Measurements from ENCODE around the gene ST7L. TPM values are rescaled to one million over a fixed set of nuclear protein-coding genes. Genes with fewer than 3 reads are reported as not detected.

Gene ST7L
- polyA plus RNA-seq, 4 donors, result 6.3 to 17.0 (median 13.5) TPM

DNA sequence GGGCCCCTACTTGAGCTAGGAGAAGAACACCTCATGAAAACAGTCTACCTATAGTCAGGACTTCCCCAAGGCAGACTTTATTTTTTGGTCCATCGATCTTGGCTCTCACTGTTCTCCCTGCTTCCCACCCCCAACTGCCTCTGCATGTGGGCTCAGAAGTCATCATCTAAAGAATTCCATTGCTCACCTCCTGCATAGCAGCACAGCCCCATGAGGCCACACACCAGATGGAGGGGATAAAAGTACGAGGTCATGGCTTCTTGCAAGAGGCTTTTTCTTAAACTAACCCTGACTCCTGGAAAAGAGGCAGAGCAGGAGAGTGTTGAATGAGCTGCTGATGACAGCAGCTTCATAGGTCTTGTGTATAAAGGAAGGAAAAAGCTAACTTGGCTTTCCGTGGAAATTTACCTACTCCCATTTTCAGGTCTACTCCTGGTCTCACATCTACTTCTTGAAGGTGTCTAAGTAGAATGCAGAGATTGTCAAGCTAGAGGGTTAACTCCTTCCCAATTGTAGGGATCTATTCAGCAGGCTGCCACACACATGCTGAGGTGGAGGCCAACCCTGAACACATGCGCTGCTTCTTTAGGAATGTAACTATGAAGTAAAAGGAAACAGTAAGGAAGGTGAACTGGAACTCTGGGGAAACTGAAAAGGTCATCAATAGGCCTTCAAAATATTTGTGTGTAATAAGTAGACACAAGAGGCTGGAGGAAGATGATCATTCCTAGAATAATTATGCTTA, 91.5 kb downstream of the ST7L start:
- Histone ChIP-seq H3K9me3 (ENCODE audit: control insufficient read depth in 2 of 2, insufficient read depth in 1 of 2, low read depth in 1 of 2, low read length in 1 of 2) (no peaks in the 10 kb centered on the region), H3K27me3 (ENCODE audit: control insufficient read depth in 3 of 3, insufficient read depth in 3 of 3, low read length in 3 of 3) (no peaks in the 10 kb centered on the region), H3K27ac (ENCODE audit: low read depth in 1 of 3, low read length in 2 of 3) (no peak overlapping the region), H3K36me3 (ENCODE audit: control insufficient read depth in 3 of 3, insufficient read depth in 2 of 3, low read depth in 1 of 3, low read length in 3 of 3) (peaks cover 0 to 22% (median 4%) of the 10 kb centered on the region in 3 donors), H3K4me3 (ENCODE audit: low read depth in 1 of 3, low read length in 3 of 3) (no peak overlapping the region), H3K4me1 (ENCODE audit: control insufficient read depth in 3 of 3, insufficient read depth in 2 of 3, low read depth in 1 of 3, low read length in 2 of 3) (no peaks in the 10 kb centered on the region)
- FAIRE-seq, result no peak
- 83 to 92% (median 90%) methylated on average over 4 of the region's 4 CpGs for WGBS, 3 donors
- no peak for DNase-seq

DNA sequence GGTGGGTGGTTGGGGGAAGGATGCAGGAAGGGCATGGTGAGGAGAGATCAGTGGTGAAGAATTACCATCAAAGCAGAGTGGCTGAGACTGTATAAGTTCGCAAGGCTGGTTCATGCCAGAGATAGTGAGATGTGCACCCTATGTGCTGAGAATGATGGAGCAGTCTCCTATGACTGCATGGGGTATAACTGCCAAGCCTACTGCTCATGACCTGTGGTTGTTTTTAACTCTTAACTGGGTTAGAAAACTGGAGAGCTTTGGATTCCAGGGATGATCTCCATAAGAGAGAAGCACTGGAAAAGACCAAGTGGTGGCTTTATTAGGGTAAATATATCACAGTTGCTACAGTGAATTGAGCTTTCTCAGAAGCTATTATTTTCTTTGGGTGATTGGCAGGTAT, 94.0 kb downstream of the ST7L start:
- H3K9me3 ChIP-seq (ENCODE audit: control insufficient read depth in 2 of 2, insufficient read depth in 1 of 2, low read depth in 1 of 2, low read length in 1 of 2), result no peaks in the 10 kb centered on the region
- no peak for DNase-seq
- H3K27ac ChIP-seq (ENCODE audit: low read depth in 1 of 3, low read length in 2 of 3), result no peak overlapping the region
- no peaks in the 10 kb centered on the region for H3K4me1 ChIP-seq (ENCODE audit: control insufficient read depth in 3 of 3, insufficient read depth in 2 of 3, low read depth in 1 of 3, low read length in 2 of 3)
- peaks cover 0 to 31% (median 2%) of the 10 kb centered on the region in 3 donors for H3K36me3 ChIP-seq (ENCODE audit: control insufficient read depth in 3 of 3, insufficient read depth in 2 of 3, low read depth in 1 of 3, low read length in 3 of 3)
- no peak for FAIRE-seq
- H3K27me3 ChIP-seq (ENCODE audit: control insufficient read depth in 3 of 3, insufficient read depth in 3 of 3, low read length in 3 of 3), result no peaks in the 10 kb centered on the region
- H3K4me3 ChIP-seq (ENCODE audit: low read depth in 1 of 3, low read length in 3 of 3), result no peak overlapping the region
- WGBS, 3 donors, result 94 to 97% (median 95%) methylated on average over 1 of the region's 1 CpG

- 77 to 89% (median 89%) methylated on average over 8 of the region's 8 CpGs for WGBS, 3 donors
- no peaks in the 10 kb centered on the region for H3K4me1 ChIP-seq (ENCODE audit: control insufficient read depth in 3 of 3, insufficient read depth in 2 of 3, low read depth in 1 of 3, low read length in 2 of 3)
- FAIRE-seq, result no peak
- H3K27me3 ChIP-seq (ENCODE audit: control insufficient read depth in 3 of 3, insufficient read depth in 3 of 3, low read length in 3 of 3), result no peaks in the 10 kb centered on the region
- no peaks in the 10 kb centered on the region for H3K9me3 ChIP-seq (ENCODE audit: control insufficient read depth in 2 of 2, insufficient read depth in 1 of 2, low read depth in 1 of 2, low read length in 1 of 2)
- DNase-seq, result no peak
- H3K36me3 ChIP-seq (ENCODE audit: control insufficient read depth in 3 of 3, insufficient read depth in 2 of 3, low read depth in 1 of 3, low read length in 3 of 3), result peaks cover 0 to 33% (median 0%) of the 10 kb centered on the region in 3 donors
- H3K27ac ChIP-seq (ENCODE audit: low read depth in 1 of 3, low read length in 2 of 3), result no peak overlapping the region
- no peak overlapping the region for H3K4me3 ChIP-seq (ENCODE audit: low read depth in 1 of 3, low read length in 3 of 3)
Measured at GRCh38 chr1:112524251-112524650, 94.7 kb downstream of the ST7L start.

- Histone ChIP-seq H3K4me3 (ENCODE audit: low read depth in 1 of 3, low read length in 3 of 3) (no peak overlapping the region), H3K27ac (ENCODE audit: low read depth in 1 of 3, low read length in 2 of 3) (no peak overlapping the region), H3K27me3 (ENCODE audit: control insufficient read depth in 3 of 3, insufficient read depth in 3 of 3, low read length in 3 of 3) (no peaks in the 10 kb centered on the region), H3K4me1 (ENCODE audit: control insufficient read depth in 3 of 3, insufficient read depth in 2 of 3, low read depth in 1 of 3, low read length in 2 of 3) (peaks cover 0 to 6% (median 0%) of the 10 kb centered on the region in 3 donors), H3K9me3 (ENCODE audit: control insufficient read depth in 2 of 2, insufficient read depth in 1 of 2, low read depth in 1 of 2, low read length in 1 of 2) (no peaks in the 10 kb centered on the region), H3K36me3 (ENCODE audit: control insufficient read depth in 3 of 3, insufficient read depth in 2 of 3, low read depth in 1 of 3, low read length in 3 of 3) (peaks cover 0 to 33% (median 0%) of the 10 kb centered on the region in 3 donors)
- WGBS, 3 donors, result 85 to 96% (median 93%) methylated on average over 1 of the region's 1 CpG
- FAIRE-seq, result no peak
- no peak for DNase-seq
Measured at GRCh38 chr1:112522621-112523020, 96.3 kb downstream of the ST7L start.

DNA sequence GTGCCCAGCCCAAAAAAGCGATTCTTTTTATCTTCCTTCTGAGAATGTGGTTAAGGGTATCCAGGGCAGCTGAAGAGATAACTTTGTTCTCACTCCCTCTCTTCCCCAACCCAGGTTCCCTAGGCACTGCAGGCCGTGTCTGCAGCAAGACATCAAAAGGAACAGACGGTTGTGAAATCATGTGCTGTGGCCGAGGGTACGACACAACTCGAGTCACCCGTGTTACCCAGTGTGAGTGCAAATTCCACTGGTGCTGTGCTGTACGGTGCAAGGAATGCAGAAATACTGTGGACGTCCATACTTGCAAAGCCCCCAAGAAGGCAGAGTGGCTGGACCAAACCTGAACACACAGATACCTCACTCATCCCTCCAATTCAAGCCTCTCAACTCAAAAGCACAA, 98.8 kb downstream of the ST7L start:
- H3K9me3 ChIP-seq (ENCODE audit: control insufficient read depth in 2 of 2, insufficient read depth in 1 of 2, low read depth in 1 of 2, low read length in 1 of 2), result no peaks in the 10 kb centered on the region
- H3K4me3 ChIP-seq (ENCODE audit: low read depth in 1 of 3, low read length in 3 of 3), result no peak overlapping the region
- DNase-seq (no peak), FAIRE-seq (no peak)
- no peak overlapping the region for H3K27ac ChIP-seq (ENCODE audit: low read depth in 1 of 3, low read length in 2 of 3)
- peaks cover 0 to under 1% (median 0%) of the 10 kb centered on the region in 3 donors for H3K27me3 ChIP-seq (ENCODE audit: control insufficient read depth in 3 of 3, insufficient read depth in 3 of 3, low read length in 3 of 3)
- peaks cover 0 to 30% (median 0%) of the 10 kb centered on the region in 3 donors for H3K36me3 ChIP-seq (ENCODE audit: control insufficient read depth in 3 of 3, insufficient read depth in 2 of 3, low read depth in 1 of 3, low read length in 3 of 3)
- H3K4me1 ChIP-seq (ENCODE audit: control insufficient read depth in 3 of 3, insufficient read depth in 2 of 3, low read depth in 1 of 3, low read length in 2 of 3), result peaks cover 0 to 6% (median 0%) of the 10 kb centered on the region in 3 donors
- WGBS, 3 donors, result 84 to 90% (median 89%) methylated on average over 9 of the region's 9 CpGs

DNA sequence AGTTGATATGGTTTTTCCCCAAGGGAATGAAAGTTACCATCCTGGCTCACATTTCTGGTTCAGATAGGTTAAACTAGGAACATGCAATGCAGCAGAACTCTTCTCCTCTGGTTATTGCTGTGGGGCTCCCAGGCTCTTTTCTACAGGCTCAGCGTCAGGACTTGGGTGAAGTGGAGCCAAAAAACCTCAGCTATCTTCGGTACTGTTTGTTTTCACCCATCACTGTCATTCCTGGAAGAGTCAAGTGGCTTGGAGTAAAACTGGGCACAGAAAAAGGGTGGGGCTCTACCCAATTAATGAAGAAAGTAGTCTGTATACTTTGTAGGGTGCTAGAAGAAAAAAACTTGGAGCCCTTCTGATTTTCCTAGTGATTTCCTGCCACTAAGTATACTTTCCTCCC, 100.8 kb downstream of the ST7L start:
- no peak overlapping the region for H3K27ac ChIP-seq (ENCODE audit: low read depth in 1 of 3, low read length in 2 of 3)
- no peak for FAIRE-seq
- 75 to 89% (median 75%) methylated on average over 2 of the region's 2 CpGs for WGBS, 3 donors

GRCh38 chr1:112517646-112518045, 101.3 kb downstream of the ST7L start:
- peaks cover 0 to 3% (median 2%) of the 10 kb centered on the region in 3 donors for H3K27me3 ChIP-seq (ENCODE audit: control insufficient read depth in 3 of 3, insufficient read depth in 3 of 3, low read length in 3 of 3)
- WGBS, 3 donors, result 88 to 91% (median 90%) methylated on average over 2 of the region's 2 CpGs
- DNase-seq (no peak), FAIRE-seq (no peak)
- no peak overlapping the region for H3K27ac ChIP-seq (ENCODE audit: low read depth in 1 of 3, low read length in 2 of 3)
- H3K9me3 ChIP-seq (ENCODE audit: control insufficient read depth in 2 of 2, insufficient read depth in 1 of 2, low read depth in 1 of 2, low read length in 1 of 2), result no peaks in the 10 kb centered on the region
- H3K36me3 ChIP-seq (ENCODE audit: control insufficient read depth in 3 of 3, insufficient read depth in 2 of 3, low read depth in 1 of 3, low read length in 3 of 3), result peaks cover 0 to 21% (median 0%) of the 10 kb centered on the region in 3 donors
- H3K4me1 ChIP-seq (ENCODE audit: control insufficient read depth in 3 of 3, insufficient read depth in 2 of 3, low read depth in 1 of 3, low read length in 2 of 3), result peaks cover 0 to 6% (median 0%) of the 10 kb centered on the region in 3 donors
- H3K4me3 ChIP-seq (ENCODE audit: low read depth in 1 of 3, low read length in 3 of 3), result no peak overlapping the region

More for the DNA sequence above, 100.8 kb downstream of the ST7L start:
- Histone ChIP-seq H3K36me3 (ENCODE audit: control insufficient read depth in 3 of 3, insufficient read depth in 2 of 3, low read depth in 1 of 3, low read length in 3 of 3) (peaks cover 0 to 23% (median 0%) of the 10 kb centered on the region in 3 donors), H3K27me3 (ENCODE audit: control insufficient read depth in 3 of 3, insufficient read depth in 3 of 3, low read length in 3 of 3) (peaks cover 0 to 2% (median 1%) of the 10 kb centered on the region in 3 donors), H3K9me3 (ENCODE audit: control insufficient read depth in 2 of 2, insufficient read depth in 1 of 2, low read depth in 1 of 2, low read length in 1 of 2) (no peaks in the 10 kb centered on the region), H3K4me3 (ENCODE audit: low read depth in 1 of 3, low read length in 3 of 3) (no peak overlapping the region), H3K4me1 (ENCODE audit: control insufficient read depth in 3 of 3, insufficient read depth in 2 of 3, low read depth in 1 of 3, low read length in 2 of 3) (peaks cover 0 to 6% (median 0%) of the 10 kb centered on the region in 3 donors)
- DNase-seq, result no peak

DNA sequence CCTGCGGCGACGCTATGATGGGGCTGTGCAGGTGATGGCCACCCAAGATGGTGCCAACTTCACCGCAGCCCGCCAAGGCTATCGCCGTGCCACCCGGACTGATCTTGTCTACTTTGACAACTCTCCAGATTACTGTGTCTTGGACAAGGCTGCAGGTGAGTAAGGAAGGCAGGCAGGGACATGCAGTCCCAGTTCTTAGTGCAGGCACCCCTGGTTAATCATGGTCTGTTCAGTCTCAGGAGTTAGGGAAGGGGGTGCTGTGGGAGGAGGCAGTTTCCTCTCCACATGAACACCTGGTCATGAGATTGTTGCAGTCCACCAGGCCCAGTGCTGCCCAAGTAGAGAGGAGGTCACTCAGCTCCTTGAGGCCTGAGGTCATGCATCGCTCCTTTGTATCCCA, 101.7 kb downstream of the ST7L start:
- Histone ChIP-seq H3K4me1 (ENCODE audit: control insufficient read depth in 3 of 3, insufficient read depth in 2 of 3, low read depth in 1 of 3, low read length in 2 of 3) (peaks cover 0 to 6% (median 0%) of the 10 kb centered on the region in 3 donors), H3K4me3 (ENCODE audit: low read depth in 1 of 3, low read length in 3 of 3) (no peak overlapping the region), H3K27ac (ENCODE audit: low read depth in 1 of 3, low read length in 2 of 3) (no peak overlapping the region), H3K36me3 (ENCODE audit: control insufficient read depth in 3 of 3, insufficient read depth in 2 of 3, low read depth in 1 of 3, low read length in 3 of 3) (peaks cover 0 to 18% (median 0%) of the 10 kb centered on the region in 3 donors), H3K27me3 (ENCODE audit: control insufficient read depth in 3 of 3, insufficient read depth in 3 of 3, low read length in 3 of 3) (peaks cover 0 to 6% (median 2%) of the 10 kb centered on the region in 3 donors), H3K9me3 (ENCODE audit: control insufficient read depth in 2 of 2, insufficient read depth in 1 of 2, low read depth in 1 of 2, low read length in 1 of 2) (no peaks in the 10 kb centered on the region)
- DNase-seq, result no peak
- WGBS, 3 donors, result 97 to 98% (median 98%) methylated on average over 9 of the region's 9 CpGs
- no peak for FAIRE-seq
